AML-193 (cell line): ENCODE measurements around the gene SLC44A2.

ENCODE experiments used
- DNase-seq, 2 experiments: peaks; one replicate each; lab custom pipeline; 2025; lab: John Stamatoyannopoulos, UW

The SLC44A2 gene

GRCh38 chr19:10625003-10625761 lies at the start of gene SLC44A2:
Gene SLC44A2 (plus strand): TSS chr19:10625553. CDS start chr19:10625634, 81 bp downstream.
- no peak for DNase-seq

GRCh38 chr19:10577951-10578350 lies 47.4 kb upstream of the SLC44A2 start:
- no peak for DNase-seq

GRCh38 chr19:10580979-10581631 lies 44.2 kb upstream of the SLC44A2 start:
- DNase-seq: peak; percentile 91 to 92

- DNase-seq: no peak
Observed at GRCh38 chr19:10582091-10582490, 43.3 kb upstream of the SLC44A2 start.

GRCh38 chr19:10583036-10583776 lies 42.1 kb upstream of the SLC44A2 start:
- DNase-seq: no peak

GRCh38 chr19:10586396-10586795 lies 39.0 kb upstream of the SLC44A2 start:
- DNase-seq: no peak

GRCh38 chr19:10587022-10587838 lies 38.1 kb upstream of the SLC44A2 start, which contains the start of gene AP1M2:
Gene AP1M2 (minus strand): TSS chr19:10587312. CDS start chr19:10587231, 81 bp downstream.
- no peak for DNase-seq

- no peak for DNase-seq
Observed at GRCh38 chr19:10587839-10588150, 37.6 kb upstream of the SLC44A2 start.

- no peak for DNase-seq
Observed at GRCh38 chr19:10593148-10593547, 32.2 kb upstream of the SLC44A2 start.

- DNase-seq: no peak
Observed at GRCh38 chr19:10593820-10594637, 31.3 kb upstream of the SLC44A2 start.

- no peak for DNase-seq
Observed at GRCh38 chr19:10600149-10600548, 25.2 kb upstream of the SLC44A2 start.

GRCh38 chr19:10601999-10602329 lies 23.4 kb upstream of the SLC44A2 start:
- DNase-seq: no peak

GRCh38 chr19:10602330-10603083 lies 22.8 kb upstream of the SLC44A2 start:
- DNase-seq: peak; percentile 39 to 52

- DNase-seq: peak in 1 of 2 experiments; percentile 13
Observed at GRCh38 chr19:10603084-10603872, 22.1 kb upstream of the SLC44A2 start.

GRCh38 chr19:10603873-10604459 lies 21.4 kb upstream of the SLC44A2 start:
- peak; percentile 82 to 88 for DNase-seq

- DNase-seq: peak; percentile 16 to 19
Observed at GRCh38 chr19:10604460-10604980, 20.8 kb upstream of the SLC44A2 start.

GRCh38 chr19:10611907-10612306 lies 13.4 kb upstream of the SLC44A2 start:
- no peak for DNase-seq

- no peak for DNase-seq
Observed at GRCh38 chr19:10612499-10613119, 12.7 kb upstream of the SLC44A2 start.
